NCI-H128 (cell line): ENCODE results near the gene SFMBT1.

ENCODE experiments used
- DNase-seq: peaks from one replicate; lab custom pipeline; 2025; ENCODE audit not compliant: unreplicated experiment; lab: John Stamatoyannopoulos, UW

SFMBT1 gene

GRCh38 chr3:52890735-52891134, 155.1 kb downstream of the SFMBT1 start:
- DNase-seq, result no peak

- DNase-seq, result no peak
These were observed 156.0 kb downstream of the SFMBT1 start for GRCh38 chr3:52889901-52890300.

- no peak for DNase-seq
These were observed 158.7 kb downstream of the SFMBT1 start for GRCh38 chr3:52887166-52887565.

GRCh38 chr3:52886049-52886730, 159.7 kb downstream of the SFMBT1 start:
- no peak for DNase-seq

- no peak for DNase-seq
These were observed 163.5 kb downstream of the SFMBT1 start for GRCh38 chr3:52882377-52882776.

- no peak for DNase-seq
These were observed 164.0 kb downstream of the SFMBT1 start for GRCh38 chr3:52881871-52882270.

- DNase-seq, result no peak
These were observed 165.4 kb downstream of the SFMBT1 start for GRCh38 chr3:52880474-52880873.

GRCh38 chr3:52880047-52880446, 165.8 kb downstream of the SFMBT1 start:
- DNase-seq, result no peak

- DNase-seq, result no peak
These were observed 166.3 kb downstream of the SFMBT1 start for GRCh38 chr3:52879581-52879980.

- no peak for DNase-seq
These were observed 166.8 kb downstream of the SFMBT1 start for GRCh38 chr3:52879090-52879489.

GRCh38 chr3:52877085-52877484, 168.8 kb downstream of the SFMBT1 start:
- no peak for DNase-seq

- DNase-seq, result no peak
These were observed 170.8 kb downstream of the SFMBT1 start for GRCh38 chr3:52874864-52875587.

GRCh38 chr3:52874160-52874701, 171.6 kb downstream of the SFMBT1 start:
- no peak for DNase-seq

GRCh38 chr3:52873433-52874159, 172.3 kb downstream of the SFMBT1 start:
- DNase-seq, result no peak

- DNase-seq, result no peak
These were observed 173.6 kb downstream of the SFMBT1 start for GRCh38 chr3:52872245-52872644.

GRCh38 chr3:52871761-52872160, 174.1 kb downstream of the SFMBT1 start:
- DNase-seq, result no peak

- no peak for DNase-seq
These were observed 175.4 kb downstream of the SFMBT1 start for GRCh38 chr3:52870471-52870870.

- no peak for DNase-seq
These were observed 179.4 kb downstream of the SFMBT1 start for GRCh38 chr3:52866427-52866826.

- no peak for DNase-seq
These were observed 179.9 kb downstream of the SFMBT1 start for GRCh38 chr3:52865994-52866393.

- DNase-seq, result no peak
These were observed 185.5 kb downstream of the SFMBT1 start for GRCh38 chr3:52860424-52860768.

GRCh38 chr3:52859686-52860423, 186.0 kb downstream of the SFMBT1 start:
- DNase-seq, result no peak
